B cell (primary cell): ENCODE data around the gene ITGAE. TPM values are rescaled to one million over a fixed set of nuclear protein-coding genes. Genes with fewer than 3 reads are reported as not detected.
A peak's percentile ranks its signal among the peaks of the same experiment; 100 is the strongest.

ENCODE experiments used
- ATAC-seq: fragments of 200-7000 bp; cut with Tn5 transposase; one replicate; pipeline ENCODE4 v1.10.0; 2021; ENCODE audit warnings: low read depth, mild to moderate bottlenecking, moderate number of reproducible peaks, moderate library complexity
- CTCF ChIA-PET: fragments of 350-600 bp; sonication (Branson Sonifier 250); formaldehyde crosslinking; loops from one replicate; lab custom pipeline; 2021; ENCODE audit warnings: antibody characterized with exemption, inconsistent platforms; lab: Charles Lee
- POLR2A ChIA-PET: fragments of 350-600 bp; sonication (Branson Sonifier 250); formaldehyde crosslinking; loops from one replicate; lab custom pipeline; 2021; ENCODE audit warnings: antibody characterized with exemption; lab: Charles Lee
- DNase-seq: peaks from one replicate; pipeline ENCODE4 v3.0.0; 2013
- H2AFZ ChIP-seq: 2 replicates; pipeline ENCODE4 v1.6.1; 2012; ENCODE audit warnings: mild to moderate bottlenecking, low read depth, low read length; ENCODE audit not compliant: insufficient read depth, poor library complexity, severe bottlenecking
- H3K27ac ChIP-seq, 2 donors: 1 replicate in 1 of 2; 2 replicates in 1 of 2; pipeline ENCODE4 v1.5.1; 2012 to 2013; ENCODE audit warnings: low read length in 2 of 2, mild to moderate bottlenecking in 2 of 2, moderate library complexity in 1 of 2
- H3K27me3 ChIP-seq, 4 experiments: fragments of 200-600 bp in 1 of 4; sonication (generic) in 1 of 4; replicated peaks in 1 of 4; 1 replicate in 2 of 4; 2 replicates in 2 of 4; pipeline versions ENCODE4 v1.6.1 to v1.7.0; 2013 to 2016; ENCODE audit warnings: low read length in 3 of 4, mild to moderate bottlenecking in 2 of 4, mixed read lengths in 1 of 4, moderate library complexity in 1 of 4; ENCODE audit not compliant: insufficient read depth in 4 of 4, control insufficient read depth in 3 of 4; ENCODE audit errors: control extremely low read depth in 1 of 4
- H3K36me3 ChIP-seq, 2 experiments: replicated peaks in 1 of 2; 1 replicate in 1 of 2; 2 replicates in 1 of 2; pipeline versions ENCODE4 v1.6.1 to v1.7.1; 2013; ENCODE audit warnings: low read length in 1 of 2; ENCODE audit not compliant: insufficient read depth in 2 of 2, control insufficient read depth in 1 of 2; ENCODE audit errors: control extremely low read depth in 1 of 2, extremely low read depth in 1 of 2
- H3K4me1 ChIP-seq, 2 donors: fragments of 200-600 bp in 1 of 2; sonication (generic) in 1 of 2; 1 replicate in 1 of 2; 2 replicates in 1 of 2; pipeline versions ENCODE4 v1.5.1 to v1.6.1; 2013 to 2017; ENCODE audit warnings: low read length in 2 of 2; ENCODE audit not compliant: control insufficient read depth in 2 of 2, insufficient read depth in 2 of 2
- H3K4me2 ChIP-seq: replicated peaks from 2 replicates; pipeline ENCODE3; 2012; ENCODE audit warnings: mild to moderate bottlenecking, low read depth, low read length; ENCODE audit not compliant: poor library complexity, severe bottlenecking
- H3K4me3 ChIP-seq, 5 experiments: fragments of 200-600 bp in 1 of 5; sonication (generic) in 1 of 5; 1 replicate in 3 of 5; 2 replicates in 2 of 5; pipeline versions ENCODE4 v1.5.1 to v1.7.0; 2011 to 2016; ENCODE audit warnings: low read length in 4 of 5, mild to moderate bottlenecking in 4 of 5, low read depth in 2 of 5, control low read depth in 1 of 5, moderate library complexity in 1 of 5; ENCODE audit not compliant: insufficient read depth in 1 of 5; ENCODE audit errors: control extremely low read depth in 1 of 5, extremely low read depth in 1 of 5
- H3K79me2 ChIP-seq: fragments of 200-600 bp; sonication (generic); one replicate; pipeline ENCODE4 v1.6.0; 2016; ENCODE audit warnings: low read length; ENCODE audit not compliant: control insufficient read depth, insufficient read depth
- H3K9ac ChIP-seq: fragments of 200-600 bp; sonication (generic); 2 replicates; pipeline ENCODE4 v1.6.1; 2017; ENCODE audit warnings: mild to moderate bottlenecking, low read length, moderate library complexity
- H3K9me3 ChIP-seq, 3 donors: one replicate each; pipeline versions ENCODE4 v1.6.1 to v1.7.1; 2013; ENCODE audit warnings: low read length in 2 of 3; ENCODE audit not compliant: control insufficient read depth in 2 of 3, insufficient read depth in 1 of 3; ENCODE audit errors: control extremely low read depth in 1 of 3
- H4K20me1 ChIP-seq: 2 replicates; pipeline ENCODE4 v1.6.0; 2012; ENCODE audit warnings: mild to moderate bottlenecking, low read length; ENCODE audit not compliant: insufficient read depth, control insufficient read depth, poor library complexity, severe bottlenecking
- H3K27ac Mint-ChIP-seq: one replicate; pipeline ENCODE4 v1.8.0; 2021; ENCODE audit warnings: mixed read lengths
- H3K27me3 Mint-ChIP-seq: one replicate; pipeline ENCODE4 v1.8.0; 2021; ENCODE audit warnings: mixed read lengths
- H3K4me1 Mint-ChIP-seq: one replicate; pipeline ENCODE4 v1.8.0; 2021; ENCODE audit warnings: mixed read lengths
- H3K4me3 Mint-ChIP-seq: one replicate; pipeline ENCODE4 v1.8.0; 2021; ENCODE audit warnings: mixed read lengths
- H3K9me3 Mint-ChIP-seq: one replicate; pipeline ENCODE4 v1.8.0; 2022; ENCODE audit warnings: mixed read lengths; ENCODE audit not compliant: insufficient read depth
- CTCF ChIP-seq: fragments of 200-600 bp; IDR thresholded peaks from one replicate; pipeline ENCODE4 v1.8.0; 2022; ENCODE audit warnings: antibody characterized with exemption, mild to moderate bottlenecking
- EZH2 ChIP-seq: IDR thresholded peaks from 2 replicates; pipeline ENCODE4 v1.6.1; 2012; ENCODE audit warnings: borderline replicate concordance, low read depth, mild to moderate bottlenecking, moderate library complexity, low read length; ENCODE audit not compliant: insufficient read depth, poor library complexity, severe bottlenecking
- WGBS: methylation state at CpG from one replicate; pipeline ENCODE4 v1.1.5; 2013; ENCODE audit warnings: missing lambda C conversion rate; ENCODE audit not compliant: insufficient coverage; 5-methylcytosine and 5-hydroxymethylcytosine counted together
- intact Hi-C: fragments of 100-400 bp; cut with micrococcal nuclease; formaldehyde crosslinking; loops from one replicate; pipeline ENCODE4 v1.10.0; 2022
- polyA plus RNA-seq: library from polyadenylated mRNA; depleted of rRNA; stranded (reverse); fragments of >200 nt; gene quantifications from 2 replicates; pipeline ENCODE4 v1.2.3, GENCODE V29; 2012
- total RNA-seq, 2 donors: library from RNA; stranded (reverse); fragments of 120-200 nt in 1 of 2; gene quantifications; 1 replicate in 1 of 2; 2 replicates in 1 of 2; pipeline versions ENCODE4 v1.2.3 to v1.2.4, GENCODE V29; 2013 to 2022

Gene ITGAE
- total and polyA plus RNA-seq, 2 donors (not counting 1 experiment from before 2014, with no cell fraction given): 48.2 to 95.6 TPM

- Histone ChIP-seq H3K4me2 (peak overlapping the region; percentile 93), H3K79me2 (peaks cover 78% of the 10 kb centered on the region), H2AFZ (peak overlapping the region; percentile 89), H3K4me1 (peaks cover 48 to 74% of the 10 kb centered on the region in 2 donors), H3K4me3 (peak overlapping the region; percentile 76 to 96 (median 91)), H3K27ac (peak overlapping the region; percentile 49 to 78), H3K36me3 (peaks cover 4 to 18% of the 10 kb centered on the region in 2 experiments), H4K20me1 (no peaks in the 10 kb centered on the region), H3K9ac (peak overlapping the region; percentile 81), H3K27me3 (no peaks in the 10 kb centered on the region), H3K9me3 (no peaks in the 10 kb centered on the region)
- TF ChIP-seq CTCF (no peak), EZH2 (no peak)
- intact Hi-C loops: loop anchor here (1.0 to 2.0 kb wide), 4 partner anchors 12 to 40 kb away; partner anchors contain the start of gene P2RX5
- H3K27me3 Mint-ChIP-seq: no peaks in the 10 kb centered on the region
- H3K4me1 Mint-ChIP-seq: peaks cover 64% of the 10 kb centered on the region
- H3K27ac Mint-ChIP-seq: peak overlapping the region; percentile 94
- ATAC-seq: no peak
- H3K4me3 Mint-ChIP-seq: peak overlapping the region; percentile 96
- no peak for DNase-seq
- H3K9me3 Mint-ChIP-seq: no peaks in the 10 kb centered on the region
- ChIA-PET CTCF (interaction anchor here (0.8 to 3.0 kb wide), 17 partner anchors 8 to 105 kb away, joined by 3 to 31 read pairs (median 5); partner anchors contain the start of genes CTNS, P2RX5 and SHPK), POLR2A (interaction anchor here (1.3 to 4.2 kb wide), 6 partner anchors 8 to 48 kb away, joined by 3 to 28 read pairs (median 5); partner anchors contain the start of gene P2RX5)
- 4% methylated on average over 10 of the region's 13 CpGs for WGBS
Observed at GRCh38 chr17:3723188-3723555, 77.8 kb downstream of the ITGAE start.

GRCh38 chr17:3722716-3723115 is 78.3 kb downstream of the ITGAE start:
- intact Hi-C loops: loop anchor here (1.0 to 2.0 kb wide), 4 partner anchors 11 to 40 kb away; partner anchors contain the start of gene P2RX5
- DNase-seq: no peak
- Histone ChIP-seq H3K36me3 (peaks cover 6 to 22% of the 10 kb centered on the region in 2 experiments), H2AFZ (peak overlapping the region; percentile 89), H3K27me3 (no peaks in the 10 kb centered on the region), H3K9ac (peak overlapping the region; percentile 81), H3K27ac (peak overlapping the region; percentile 49 to 78), H3K79me2 (peaks cover 80% of the 10 kb centered on the region), H3K4me1 (peaks cover 44 to 70% of the 10 kb centered on the region in 2 donors), H3K4me2 (peak overlapping the region; percentile 93), H4K20me1 (no peaks in the 10 kb centered on the region), H3K4me3 (peak overlapping the region; percentile 76 to 96 (median 91)), H3K9me3 (no peaks in the 10 kb centered on the region)
- Mint-ChIP-seq H3K27me3 (no peaks in the 10 kb centered on the region), H3K27ac (peak overlapping the region; percentile 94), H3K4me1 (peaks cover 62% of the 10 kb centered on the region), H3K4me3 (peak overlapping the region; percentile 96), H3K9me3 (no peaks in the 10 kb centered on the region)
- WGBS: 63% methylated on average over 6 of the region's 6 CpGs
- TF ChIP-seq CTCF: no peak
- CTCF ChIA-PET: interaction anchor here (0.8 to 3.0 kb wide), 16 partner anchors 8 to 122 kb away, joined by 3 to 31 read pairs (median 6); no protein-coding TSS in a partner anchor
- ATAC-seq: no peak
- POLR2A ChIA-PET: interaction anchor here (1.0 to 4.2 kb wide), 6 partner anchors 9 to 27 kb away, joined by 3 to 28 read pairs (median 5); partner anchors contain the start of gene P2RX5
